Left kidney (tissue), 1 donor: ENCODE results near the gene ACKR2. TPM values are rescaled to one million over a fixed set of nuclear protein-coding genes. Genes with fewer than 3 reads are reported as not detected.

Source experiments
- polyA plus RNA-seq: library from polyadenylated mRNA; unstranded; fragments of 120-200 nt; gene quantifications from one replicate; pipeline ENCODE4 v1.2.1, GENCODE V29; 2013; ENCODE audit not compliant: insufficient read length

The ACKR2 gene
- polyA plus RNA-seq, 1 donor = 2.7 TPM

Other genes starting within 250 kb of the ACKR2 start
- gene SEC22C, start 227.5 kb upstream of the ACKR2 start, polyA plus RNA-seq = 49.7 TPM
- 23.9 TPM for gene SS18L2, start 218.6 kb upstream of the ACKR2 start, polyA plus RNA-seq
- gene NKTR, start 208.8 kb upstream of the ACKR2 start, polyA plus RNA-seq = 220 TPM
- 12.7 TPM for gene ZBTB47, start 155.7 kb upstream of the ACKR2 start, polyA plus RNA-seq
- not detected for gene KLHL40, start 123.9 kb upstream of the ACKR2 start, polyA plus RNA-seq
- gene HHATL, start 106.6 kb upstream of the ACKR2 start, polyA plus RNA-seq = 0.88 TPM
- 3.8 TPM for gene CCDC13, start 36.2 kb upstream of the ACKR2 start, polyA plus RNA-seq
- 145 TPM for gene HIGD1A, start 5.0 kb upstream of the ACKR2 start, polyA plus RNA-seq
- gene CYP8B1, start 66.4 kb downstream of the ACKR2 start, polyA plus RNA-seq = 1.3 TPM
- 51.6 TPM for gene ZNF662, start 96.7 kb downstream of the ACKR2 start, polyA plus RNA-seq
- gene GASK1A, start 169.9 kb downstream of the ACKR2 start, polyA plus RNA-seq = 6.1 TPM